Heart left ventricle (tissue), 13 donors: ENCODE data around the gene CBX6.

Source experiments
- CTCF ChIP-seq, 12 donors: fragments of 200-600 bp; sonication (generic) in 4 of 12; IDR thresholded peaks; one replicate each; pipeline versions ENCODE4 v1.5.0 to v1.8.0; 2018 to 2022; ENCODE audit warnings: antibody characterized with exemption in 12 of 12, mild to moderate bottlenecking in 5 of 12
- POLR2A ChIP-seq, 2 donors: fragments of 450-650 bp; IDR thresholded peaks; one replicate each; pipeline ENCODE4 v1.6.1; 2017; ENCODE audit warnings: antibody characterized with exemption in 2 of 2, mild to moderate bottlenecking in 2 of 2, moderate library complexity in 2 of 2
- donor health status: ischemic (EF 13 %, LVEDD 7.1; RV severe dilation, severe dysfunction).
- donor health status: DM: no; HTN: yes; CAD: no.
- donor health status: DM: no; HTN: no; CAD: no.
- donor health status: ischemic (EF 25% LVEDD 6.9; RV normal size, moderate dysfunction).
- donor health status: ischemic (EF 25% LVEDD 5.7; RV mildly dilated, moderate dysfunction).
- donor health status: ischemic (EF 35%, LVEDD 5.7; RV mildly dilated, moderate dysfunction).
- donor health status: nonischemic (EF 11% LVEDD 7.7; RV severe dilation, severe dysfunction).
- donor health status: DM: yes; HTN: yes; CAD: no.
- donor health status: PGD.
- donor health status: ischemic (EF 29% LVEDD 5.4; RV normal size, mild dysfunction).
- donor health status: nonischemic (EF 23%, LVEDD 6.1; RV moderate dilation, normal function).

- TF ChIP-seq POLR2A (IDR thresholded peaks at IDR 0.05) = no peak
- no peak for TF ChIP-seq CTCF (IDR thresholded peaks at IDR 0.05)
Observed at GRCh38 chr22:38921806-38922205, 49.8 kb upstream of the CBX6 start.
